Limb (tissue), 2 donors: ENCODE measurements around the gene BANK1.

ENCODE experiments used
- DNase-seq, 2 donors: peaks; one replicate each; pipeline ENCODE4 v3.0.0-alpha.2; 2016; ENCODE audit errors: extremely low spot score in 2 of 2

BANK1 gene

DNA sequence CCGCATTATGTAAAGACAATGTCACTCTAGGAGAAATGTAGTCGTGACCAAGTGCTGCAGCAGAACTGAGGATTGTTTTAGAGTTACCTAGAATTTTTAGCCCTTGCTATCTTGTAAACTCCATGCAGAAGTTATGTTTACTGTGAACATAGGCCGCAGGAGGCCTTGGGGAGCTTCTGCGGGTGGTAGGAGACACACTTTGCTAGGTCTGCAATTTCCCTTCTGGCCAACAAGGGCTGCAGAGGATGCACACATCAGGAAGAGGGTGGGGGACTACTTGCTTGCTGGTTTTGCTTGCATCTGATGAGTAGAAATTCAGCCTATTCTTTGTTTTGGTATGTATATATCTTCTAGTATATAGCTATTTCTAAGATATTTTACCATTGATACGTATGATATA is 23.1 kb downstream of the BANK1 start:
- no peak for DNase-seq

DNA sequence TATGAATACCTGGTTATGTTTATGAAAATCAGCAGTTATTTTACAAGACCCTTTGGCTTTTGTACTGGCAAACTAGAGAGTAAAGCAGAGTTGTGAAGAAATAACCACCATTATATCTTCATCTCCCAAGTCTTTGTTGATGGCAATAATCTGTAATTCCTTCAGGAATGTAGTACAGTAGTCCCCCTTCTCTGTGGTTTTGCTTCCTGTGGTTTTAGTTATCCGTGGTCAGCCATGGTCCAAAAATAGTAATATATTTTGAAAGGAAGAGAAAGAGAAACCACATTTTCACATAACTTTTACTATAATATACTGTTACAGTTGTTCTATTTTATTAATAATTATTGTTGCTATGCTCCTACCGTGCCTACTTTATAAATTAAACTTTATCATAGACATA is 27.8 kb downstream of the BANK1 start:
- no peak for DNase-seq

DNA sequence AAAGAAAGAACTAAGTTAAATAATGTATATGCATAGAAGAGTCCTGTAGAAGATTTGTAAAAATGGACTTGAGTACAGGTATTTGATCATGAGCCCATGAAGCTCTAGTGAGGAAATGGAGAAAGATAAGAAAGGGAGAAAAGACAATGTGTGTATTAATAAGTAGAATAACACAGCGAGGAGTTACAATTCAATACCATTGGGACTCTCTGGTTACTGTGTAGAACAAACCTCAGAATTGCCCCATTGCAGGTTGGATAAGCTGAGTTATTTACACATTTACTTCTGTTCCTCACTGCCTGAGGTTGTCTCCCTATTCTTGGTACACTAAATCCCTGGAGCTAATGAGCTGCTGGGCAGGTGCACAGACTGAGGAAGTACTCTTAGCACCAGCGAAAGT is 33.3 kb downstream of the BANK1 start:
- no peak for DNase-seq

DNA sequence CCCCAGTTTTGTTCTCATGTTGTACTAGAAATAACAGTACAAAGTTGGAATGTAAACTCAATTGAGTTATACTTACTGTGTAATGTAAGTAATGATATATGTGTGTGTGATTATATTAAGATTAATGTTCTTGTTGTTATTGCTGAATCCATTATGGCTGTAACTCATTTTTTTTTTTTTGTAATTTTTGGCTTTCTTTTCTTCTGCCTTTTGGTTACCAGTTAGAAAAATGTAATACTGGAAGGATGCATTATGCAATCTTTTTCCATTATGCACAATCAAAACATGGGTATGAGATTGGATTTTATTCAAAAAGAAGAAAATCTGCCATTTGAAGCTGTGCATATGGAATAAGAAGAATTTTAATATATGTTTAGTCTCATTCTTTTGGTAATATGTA is 34.0 kb downstream of the BANK1 start:
- no peak for DNase-seq

DNA sequence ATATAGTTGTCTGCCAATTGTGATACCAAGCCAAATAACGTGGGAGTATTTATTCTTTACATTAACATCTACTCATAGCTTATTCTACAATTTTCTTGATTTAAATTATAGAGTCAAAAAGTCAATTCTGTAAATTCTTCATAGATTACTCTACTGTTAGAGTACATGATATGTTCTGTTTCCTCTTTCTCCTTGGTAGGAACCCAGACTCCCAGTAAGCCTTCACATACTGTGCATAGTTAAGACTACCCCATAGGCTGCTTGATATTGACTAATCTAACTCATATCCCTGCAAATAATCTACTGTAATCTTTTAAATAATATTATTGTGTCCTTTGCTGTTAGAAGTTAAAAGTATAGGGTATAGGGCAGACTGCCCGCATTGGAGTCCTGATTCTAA is 35.4 kb downstream of the BANK1 start:
- DNase-seq, result no peak

DNA sequence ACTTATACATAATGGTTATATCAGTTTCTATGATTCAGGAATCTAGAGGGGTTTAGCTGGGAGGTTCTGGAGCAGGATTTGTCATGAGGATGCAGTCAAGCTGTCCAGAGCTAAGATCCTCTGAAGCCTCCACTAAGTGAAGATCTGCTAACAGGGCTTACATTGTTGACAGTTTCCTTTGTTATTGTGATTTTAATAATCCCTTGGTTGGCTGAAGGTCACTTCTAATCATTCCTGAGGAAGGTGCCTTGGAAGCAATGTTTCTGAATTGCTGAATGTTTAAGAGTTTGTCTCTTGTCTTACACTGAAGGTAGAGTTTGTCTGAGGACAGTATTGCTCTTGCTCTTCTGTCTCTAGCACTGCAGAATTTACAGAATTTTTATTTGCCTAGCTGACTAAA is 41.3 kb downstream of the BANK1 start:
- no peak for DNase-seq

DNA sequence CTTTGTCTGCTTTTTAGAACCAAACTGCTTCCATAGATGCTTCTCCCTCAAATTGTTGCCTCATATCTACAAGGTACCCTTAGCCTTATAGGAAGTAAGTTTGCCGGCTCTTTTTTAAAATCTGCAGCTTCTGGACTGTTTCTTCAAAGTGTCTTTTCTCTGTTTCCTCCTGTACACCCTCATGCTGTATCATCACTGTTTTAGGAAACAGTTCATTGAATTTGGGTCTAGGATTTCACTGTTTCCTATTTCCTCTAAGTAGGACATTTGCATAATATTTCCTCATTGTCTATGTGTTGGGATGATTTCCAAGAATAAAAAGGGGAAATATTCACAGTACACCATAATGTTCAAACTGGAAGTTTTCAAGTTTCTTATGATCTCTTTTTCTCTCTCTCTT is 43.0 kb downstream of the BANK1 start:
- DNase-seq, result no peak

DNA sequence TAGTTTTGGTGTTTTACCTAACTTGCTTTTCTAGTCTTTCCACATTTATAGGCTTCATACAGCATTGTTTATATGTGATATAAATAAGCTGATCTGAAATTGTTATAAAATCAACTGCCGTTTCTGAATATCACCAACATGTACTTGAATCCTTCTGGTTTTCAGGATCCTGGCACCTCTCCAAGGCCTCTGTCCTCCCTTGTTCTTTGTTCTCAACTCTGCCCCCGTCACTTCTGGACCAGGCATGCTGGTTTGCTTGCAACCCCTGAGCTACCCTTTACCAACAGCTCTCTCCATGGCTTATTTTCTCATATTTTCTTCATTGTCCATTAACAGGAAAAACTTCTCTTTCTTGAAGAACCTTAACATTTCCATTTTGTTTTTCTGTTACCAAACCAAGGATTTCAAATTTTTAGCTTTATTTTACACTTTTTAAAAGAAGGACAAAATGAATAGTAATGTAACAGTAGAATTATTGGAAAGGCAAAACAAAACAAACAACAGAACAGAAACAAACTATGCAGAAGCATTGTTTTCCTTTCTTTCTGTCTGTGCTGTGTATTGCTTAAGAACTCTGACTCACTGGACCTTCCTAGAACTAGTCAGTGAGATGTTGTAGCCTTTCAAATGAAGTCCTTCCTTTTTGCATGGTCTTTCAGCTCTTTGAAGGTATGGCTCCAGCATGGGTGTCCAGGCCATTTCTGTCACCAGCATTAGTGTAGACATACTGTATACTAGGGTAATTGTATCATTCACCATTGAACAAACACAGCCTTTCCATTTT is 44.8 kb downstream of the BANK1 start:
- DNase-seq, result no peak

DNA sequence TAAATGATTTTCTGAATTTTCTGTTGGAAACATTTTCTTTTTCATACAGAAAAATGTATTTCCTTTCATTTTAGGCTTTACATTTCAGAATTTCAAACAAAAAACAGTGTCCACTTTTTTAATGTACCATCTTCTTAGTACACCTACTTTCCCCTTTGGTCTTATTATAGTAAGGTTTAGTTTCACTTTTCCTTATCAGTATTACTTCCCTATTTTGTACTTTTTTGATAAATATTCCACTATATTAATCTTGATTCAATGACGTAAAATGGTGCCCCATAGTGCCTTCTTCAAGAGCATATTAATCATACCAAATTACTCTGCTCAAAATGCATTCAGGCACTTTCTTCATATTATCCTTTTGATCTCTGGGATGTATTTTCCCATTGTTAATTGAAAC is 52.5 kb downstream of the BANK1 start:
- no peak for DNase-seq

DNA sequence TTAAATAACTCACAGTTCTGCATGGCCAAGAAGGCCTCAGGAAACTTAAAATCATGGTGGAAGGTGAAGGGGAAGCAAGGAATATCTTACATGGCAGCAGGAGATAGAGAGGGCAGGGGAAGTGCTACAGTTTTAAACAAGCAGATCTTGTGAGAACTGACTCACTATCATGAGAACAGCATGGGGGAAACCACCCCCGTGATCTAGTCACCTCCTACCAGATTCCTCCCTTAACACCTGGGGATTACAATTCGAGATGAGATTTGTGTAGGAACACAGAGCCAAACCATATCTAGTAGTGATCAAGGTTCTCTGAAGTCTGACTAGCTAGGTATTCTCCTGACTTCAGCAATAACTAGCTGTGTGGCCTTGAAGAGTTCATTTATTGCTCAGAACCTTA is 56.0 kb downstream of the BANK1 start:
- no peak for DNase-seq

DNA sequence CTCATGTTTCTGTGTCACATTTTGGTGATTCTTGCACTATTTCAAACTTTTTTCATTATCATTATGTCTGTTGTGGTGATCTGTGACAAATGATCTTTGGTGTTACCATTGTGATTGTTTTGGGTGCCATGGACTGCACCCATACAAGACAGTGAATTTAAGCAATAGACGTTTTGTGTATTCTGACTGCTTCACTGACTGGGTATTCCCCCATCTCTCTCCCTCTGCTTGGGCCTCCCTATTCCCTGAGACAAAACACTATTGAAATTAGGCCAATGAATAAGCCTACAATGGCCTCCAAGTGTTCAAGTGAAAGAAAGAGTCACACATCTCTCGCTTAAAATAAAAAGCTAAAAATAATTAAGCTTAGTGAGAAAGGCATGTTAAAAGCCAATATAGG is 60.2 kb downstream of the BANK1 start:
- DNase-seq, result no peak

DNA sequence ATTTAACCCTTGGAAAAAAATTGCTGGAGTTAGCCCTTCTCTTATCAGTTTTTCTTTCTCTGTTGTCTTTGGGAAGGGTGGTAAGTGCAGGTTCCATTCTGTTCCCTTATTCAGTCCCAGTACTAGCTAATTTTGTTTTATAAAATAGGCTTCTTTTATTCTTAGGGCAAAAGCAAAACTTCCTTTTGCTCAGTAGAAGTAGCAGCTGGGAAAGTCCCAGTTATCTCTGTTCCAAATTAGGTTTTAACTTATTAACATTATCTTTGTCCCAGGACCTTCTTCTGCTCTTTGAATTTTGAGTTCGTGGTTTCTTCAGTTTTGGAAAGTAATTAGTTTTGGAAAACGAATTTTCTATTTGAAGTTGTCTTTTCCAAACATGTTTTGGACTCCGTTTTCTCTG is 61.1 kb downstream of the BANK1 start:
- no peak for DNase-seq

DNA sequence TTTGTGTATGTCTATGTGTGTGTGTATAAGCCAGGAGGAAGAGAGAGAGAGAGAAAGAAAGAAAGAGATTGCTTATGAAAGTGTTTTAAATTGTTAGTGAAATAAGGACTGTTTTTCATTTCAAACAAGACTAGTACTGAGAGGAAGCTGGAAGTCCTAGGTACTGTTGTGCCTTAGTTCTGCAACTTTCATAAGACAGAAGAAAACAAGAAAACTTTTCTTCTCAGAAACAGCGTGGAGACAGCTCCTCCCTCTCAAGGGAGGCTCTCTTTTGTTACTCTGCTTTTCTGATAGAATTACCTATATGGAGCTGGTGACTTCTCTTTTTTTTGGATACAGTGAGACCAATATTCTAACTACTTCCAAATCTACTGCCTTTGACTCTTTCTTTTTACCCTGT is 62.5 kb downstream of the BANK1 start:
- DNase-seq, result no peak

DNA sequence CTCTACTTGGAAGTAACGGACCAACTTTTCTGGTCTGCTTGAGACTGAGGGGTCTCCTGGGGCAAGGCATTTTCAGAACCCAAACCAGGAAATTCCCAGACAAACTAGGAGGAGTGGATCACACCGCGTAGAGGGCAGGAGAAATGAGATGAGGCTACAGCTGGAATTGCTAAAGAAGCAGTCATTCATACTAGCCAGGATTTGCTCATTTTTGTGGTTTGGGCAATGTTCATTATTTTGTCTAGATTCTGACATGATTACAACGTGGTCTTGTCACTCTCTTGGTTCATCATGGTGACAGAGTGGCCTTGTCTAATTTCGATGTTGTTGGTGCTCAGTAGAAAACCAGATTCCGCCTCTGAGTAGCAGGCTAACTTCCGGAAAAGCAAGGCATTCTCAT is 63.2 kb downstream of the BANK1 start:
- DNase-seq, result no peak

DNA sequence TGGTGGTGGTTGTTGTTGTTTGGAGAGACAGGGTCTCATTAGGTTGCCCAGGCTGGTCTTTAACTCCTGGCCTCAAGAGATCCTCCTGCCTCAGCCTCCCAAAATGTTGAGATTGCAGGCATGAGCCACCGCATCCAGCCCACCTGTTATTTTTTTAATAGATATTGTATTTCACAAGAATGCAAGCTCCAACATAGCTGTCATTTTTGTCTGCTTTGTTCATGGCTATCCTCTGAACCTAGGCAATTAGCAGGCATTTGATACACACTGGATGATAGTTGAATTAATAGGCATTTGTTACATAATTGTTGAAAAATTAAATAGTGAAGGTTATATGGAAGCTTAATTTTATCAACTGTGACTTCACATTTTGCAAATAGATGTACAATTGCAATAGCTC is 64.7 kb downstream of the BANK1 start:
- no peak for DNase-seq

DNA sequence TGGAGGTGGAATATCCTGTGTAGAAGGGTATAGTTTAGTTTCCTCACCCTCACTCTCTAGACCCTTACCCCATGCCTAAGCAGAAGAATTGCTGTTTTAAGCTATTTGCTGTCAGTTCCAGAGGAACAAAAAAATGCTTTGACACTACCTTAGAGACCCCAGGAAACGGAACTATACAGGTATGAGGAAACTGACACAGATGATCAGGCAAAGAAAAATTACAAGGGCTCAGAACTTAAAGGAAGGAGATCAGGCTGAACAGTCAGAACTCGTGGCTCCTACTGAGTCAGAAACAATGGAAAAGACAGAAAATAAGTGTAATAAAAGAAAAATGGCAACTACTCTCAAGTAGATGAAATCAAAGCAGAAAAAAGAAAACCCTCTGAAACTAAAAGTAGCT is 65.6 kb downstream of the BANK1 start:
- DNase-seq, result no peak

DNA sequence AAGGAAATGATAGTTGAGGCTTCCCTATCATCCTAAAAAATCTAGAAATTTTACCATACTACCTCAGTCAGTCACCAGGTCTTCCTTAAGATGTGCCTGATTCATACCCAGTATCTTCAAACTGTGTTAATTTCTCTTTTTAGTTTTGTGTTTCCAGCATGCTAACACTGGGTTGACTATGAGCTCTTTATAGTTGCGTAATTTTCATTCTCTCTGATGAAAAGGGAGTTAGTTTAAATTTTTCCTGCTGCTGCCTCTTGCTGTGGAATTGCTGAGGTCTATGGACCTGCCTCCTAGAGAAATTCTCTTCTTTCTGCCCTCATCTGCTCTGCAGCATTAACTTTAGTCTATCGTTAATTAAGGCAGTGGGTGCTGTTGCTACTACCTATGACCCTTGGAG is 66.6 kb downstream of the BANK1 start:
- no peak for DNase-seq

DNA sequence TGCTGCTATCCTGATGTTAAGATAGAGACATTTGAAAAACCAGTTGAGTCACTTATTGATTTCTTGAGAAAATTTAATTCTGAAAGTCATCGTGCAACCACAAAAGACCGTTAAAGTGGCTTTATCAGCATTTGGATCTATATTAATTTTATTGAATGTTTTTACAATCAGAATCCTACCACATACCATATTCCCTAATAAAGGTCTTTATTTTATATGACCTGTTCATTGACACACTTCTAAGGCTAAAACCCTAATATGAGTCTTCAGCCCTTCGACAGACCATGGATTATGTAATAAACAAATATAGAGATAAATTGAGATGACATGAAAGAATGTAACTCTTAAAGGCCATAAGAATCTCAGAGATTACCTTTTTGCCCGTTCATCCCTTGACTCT is 68.1 kb downstream of the BANK1 start:
- DNase-seq, result no peak

DNA sequence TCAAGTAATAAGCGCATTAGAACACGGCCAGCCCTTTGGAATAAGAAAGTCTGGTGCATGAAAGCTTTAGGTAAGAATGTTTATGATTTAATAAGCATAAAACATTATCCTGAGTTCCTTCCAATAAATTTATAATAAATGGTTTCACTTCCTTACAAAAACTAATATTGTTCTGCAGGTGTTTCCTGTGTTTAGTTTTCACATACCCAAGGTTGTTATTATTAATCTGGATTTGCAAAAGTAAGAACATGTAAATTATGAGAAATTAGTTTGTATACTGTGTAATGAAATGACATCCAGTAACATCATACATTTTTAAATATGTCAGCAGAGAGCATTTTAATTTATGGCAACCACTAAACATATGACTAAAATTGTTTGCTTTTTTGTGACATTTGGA is 72.1 kb downstream of the BANK1 start:
- no peak for DNase-seq

DNA sequence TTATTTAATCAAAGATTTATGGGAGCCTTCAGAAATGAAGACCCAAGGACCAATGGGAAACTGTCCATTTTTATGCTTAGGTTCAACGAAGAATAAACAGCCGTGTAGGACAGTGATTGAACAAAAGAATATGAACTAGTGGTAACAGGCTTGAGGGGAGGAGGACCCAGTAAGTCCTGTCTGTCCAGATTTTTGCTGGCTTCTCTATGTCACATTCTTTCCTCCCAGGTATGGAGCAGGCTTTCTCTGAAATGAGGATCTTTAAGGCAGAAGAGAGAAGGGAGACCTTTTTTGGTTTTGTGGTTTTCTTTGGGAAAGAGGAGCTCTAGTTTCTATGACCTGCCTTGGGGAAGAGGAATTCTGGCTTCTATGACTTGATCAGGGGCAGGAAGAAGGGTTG is 74.1 kb downstream of the BANK1 start:
- DNase-seq, result no peak

DNA sequence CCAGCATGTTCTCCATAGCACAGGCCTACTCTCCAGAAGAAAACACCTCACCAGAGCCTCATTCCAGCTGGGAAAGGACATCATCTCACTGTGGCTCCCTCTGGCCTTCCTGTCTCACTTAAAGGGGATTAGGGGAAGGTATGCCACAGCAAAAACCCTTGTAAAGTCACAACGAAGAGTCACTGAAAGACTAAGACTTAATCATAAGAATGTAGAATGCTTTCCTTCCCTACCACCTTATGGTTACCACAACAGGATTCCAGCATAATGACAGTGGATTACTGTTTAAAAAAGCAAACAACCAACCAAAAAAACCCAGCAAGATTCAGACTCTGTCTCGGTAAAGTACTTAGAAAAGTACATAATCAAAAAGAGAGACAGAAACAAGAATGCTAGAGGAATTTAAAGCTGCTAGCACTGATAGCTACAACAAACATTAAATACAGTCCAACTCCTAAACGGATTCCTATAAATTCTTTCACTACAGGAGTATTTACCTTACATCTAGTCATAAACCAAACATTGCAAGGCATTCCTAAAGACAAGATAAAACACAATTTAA is 75.1 kb downstream of the BANK1 start:
- no peak for DNase-seq

DNA sequence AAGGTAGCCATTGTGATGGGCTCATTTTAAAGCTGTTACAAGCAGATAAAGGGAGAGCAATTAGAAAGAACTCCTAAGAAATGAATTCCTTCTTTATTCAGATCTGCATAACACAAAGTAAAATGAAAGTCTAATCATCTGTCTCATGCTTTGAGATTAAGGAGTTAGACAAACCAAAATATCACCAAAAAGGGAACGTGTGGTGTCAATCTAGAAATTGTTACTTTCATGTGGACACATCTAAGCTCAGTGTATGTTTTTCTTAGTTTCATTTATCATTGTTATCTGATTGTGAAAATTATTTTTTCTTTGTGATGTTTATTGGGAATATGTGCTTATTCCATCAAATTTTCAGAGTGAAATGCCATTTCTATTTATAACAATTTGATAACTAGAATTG is 80.3 kb downstream of the BANK1 start:
- no peak for DNase-seq

DNA sequence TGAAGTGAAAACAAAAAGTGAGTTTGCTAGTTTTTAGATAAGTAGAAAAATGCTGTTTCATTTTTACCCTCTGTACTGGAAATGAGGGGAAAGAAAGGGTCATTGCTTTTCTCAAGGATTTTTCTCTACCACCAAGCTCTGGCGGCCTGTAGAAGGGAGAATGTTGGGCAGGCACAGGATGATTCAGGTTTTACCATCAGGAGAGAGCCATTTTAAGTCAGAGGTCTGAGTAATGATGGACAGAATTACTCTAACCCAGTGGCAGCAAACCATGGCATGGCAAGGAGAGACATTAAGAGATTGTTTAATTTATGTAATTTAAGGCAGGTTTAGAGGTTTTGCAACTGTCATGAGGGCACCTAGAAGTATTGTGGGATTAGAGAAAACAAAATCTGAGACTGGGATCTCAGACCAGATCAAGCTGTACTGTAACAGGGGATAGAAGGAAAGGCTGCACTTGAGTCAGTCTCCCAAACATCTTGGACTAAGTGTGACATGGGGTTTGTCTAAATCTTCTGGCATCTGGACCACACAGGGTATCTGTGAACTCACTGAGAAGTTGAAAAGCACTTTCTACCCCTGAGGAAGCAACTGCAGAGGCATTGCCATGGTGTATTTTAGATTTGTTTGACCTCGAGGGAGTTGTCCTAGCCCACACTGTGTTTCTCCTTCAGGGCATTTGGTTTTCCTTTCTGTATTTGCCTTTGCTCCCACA is 81.6 kb downstream of the BANK1 start:
- no peak for DNase-seq
